Progenitor cell of endocrine pancreas (in vitro differentiated cells): ENCODE results near the gene GPR152. TPM values are rescaled to one million over a fixed set of nuclear protein-coding genes. Genes with fewer than 3 reads are reported as not detected.
"Not testable (repeated sequence)": the region's sequence is repeated elsewhere in the genome, so short reads cannot be mapped to it uniquely, and the experiment has no call there.

Experiments
- DNase-seq: peaks from one replicate; pipeline ENCODE4 v3.0.0; 2021; ENCODE audit warnings: low spot score; ENCODE audit not compliant: unreplicated experiment
- H3K27ac Mint-ChIP-seq: 2 replicates; pipeline ENCODE4 v1.8.0; 2021; ENCODE audit warnings: mild to moderate bottlenecking, moderate library complexity, mixed read lengths
- H3K27me3 Mint-ChIP-seq: 2 replicates; pipeline ENCODE4 v1.8.0; 2021; ENCODE audit warnings: mixed read lengths
- H3K36me3 Mint-ChIP-seq: 2 replicates; pipeline ENCODE4 v1.8.0; 2022; ENCODE audit warnings: mixed read lengths; ENCODE audit not compliant: insufficient read depth
- H3K4me1 Mint-ChIP-seq: 2 replicates; pipeline ENCODE4 v1.8.0; 2021; ENCODE audit warnings: low read depth, mixed read lengths
- H3K4me3 Mint-ChIP-seq: 2 replicates; pipeline ENCODE4 v1.8.0; 2021; ENCODE audit warnings: low read depth, mild to moderate bottlenecking, moderate library complexity, mixed read lengths
- H3K9me3 Mint-ChIP-seq: 2 replicates; pipeline ENCODE4 v1.8.0; 2021; ENCODE audit warnings: low read depth, mixed read lengths
- total RNA-seq: library from RNA; stranded (reverse); gene quantifications from 2 replicates; pipeline ENCODE4 v1.2.1, GENCODE V29; 2021
- TF ChIP-seq, protein P1 (sequence below): fragments of 200-600 bp; sonication (generic); IDR thresholded peaks from one replicate; pipeline ENCODE4 v1.5.0; 2021; ENCODE audit warnings: antibody characterized with exemption, mild to moderate bottlenecking; ENCODE audit not compliant: unreplicated experiment

The GPR152 gene
- total RNA-seq, 1 donor from 2014 or later, result not detected

DNA sequence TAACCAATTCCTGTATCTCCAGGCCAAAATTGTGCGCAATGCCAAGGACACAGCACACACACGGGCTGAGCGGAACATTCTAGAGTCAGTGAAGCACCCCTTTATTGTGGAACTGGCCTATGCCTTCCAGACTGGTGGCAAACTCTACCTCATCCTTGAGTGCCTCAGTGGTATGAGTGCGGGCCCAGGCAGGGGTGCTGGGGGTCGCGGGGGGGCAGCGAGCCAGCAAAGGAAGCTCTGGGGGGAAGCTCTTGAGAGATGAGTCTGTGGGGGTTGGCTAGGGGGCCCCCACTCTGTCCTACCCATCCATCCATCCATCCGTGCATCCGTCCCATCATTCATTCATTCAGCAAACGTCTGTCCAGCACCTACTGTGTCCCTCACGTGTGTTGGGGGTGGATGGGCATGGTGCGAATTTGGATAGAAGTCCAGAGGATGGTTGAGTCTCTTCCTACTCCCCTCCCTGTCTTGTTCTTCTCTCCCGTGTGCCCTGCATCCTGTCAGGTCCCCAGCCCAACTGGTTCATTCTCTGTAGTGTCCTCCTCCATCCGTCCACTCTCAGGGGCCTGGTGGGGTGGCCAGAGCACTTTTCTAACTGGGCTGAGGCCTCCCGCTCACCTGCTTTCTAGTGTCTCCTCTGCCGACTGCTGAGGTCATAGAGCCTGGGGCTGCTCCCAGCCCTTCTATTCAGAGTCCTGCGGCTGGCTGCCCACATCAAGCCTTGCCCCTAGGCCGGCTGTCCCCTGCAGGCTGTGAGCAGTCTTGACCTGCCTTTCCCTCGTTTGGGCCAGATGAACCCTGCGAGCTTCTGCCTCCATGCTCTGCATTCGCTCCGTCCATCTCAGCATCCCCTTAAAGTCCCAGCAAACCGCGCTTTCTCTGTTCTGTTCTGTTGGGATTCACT lies 20.9 kb downstream of the GPR152 start:
- peak overlapping the region; percentile 10 for H3K4me3 Mint-ChIP-seq
- no peaks in the 10 kb centered on the region for H3K9me3 Mint-ChIP-seq
- peaks cover 3% of the 10 kb centered on the region for H3K36me3 Mint-ChIP-seq
- TF ChIP-seq, protein P1, sequence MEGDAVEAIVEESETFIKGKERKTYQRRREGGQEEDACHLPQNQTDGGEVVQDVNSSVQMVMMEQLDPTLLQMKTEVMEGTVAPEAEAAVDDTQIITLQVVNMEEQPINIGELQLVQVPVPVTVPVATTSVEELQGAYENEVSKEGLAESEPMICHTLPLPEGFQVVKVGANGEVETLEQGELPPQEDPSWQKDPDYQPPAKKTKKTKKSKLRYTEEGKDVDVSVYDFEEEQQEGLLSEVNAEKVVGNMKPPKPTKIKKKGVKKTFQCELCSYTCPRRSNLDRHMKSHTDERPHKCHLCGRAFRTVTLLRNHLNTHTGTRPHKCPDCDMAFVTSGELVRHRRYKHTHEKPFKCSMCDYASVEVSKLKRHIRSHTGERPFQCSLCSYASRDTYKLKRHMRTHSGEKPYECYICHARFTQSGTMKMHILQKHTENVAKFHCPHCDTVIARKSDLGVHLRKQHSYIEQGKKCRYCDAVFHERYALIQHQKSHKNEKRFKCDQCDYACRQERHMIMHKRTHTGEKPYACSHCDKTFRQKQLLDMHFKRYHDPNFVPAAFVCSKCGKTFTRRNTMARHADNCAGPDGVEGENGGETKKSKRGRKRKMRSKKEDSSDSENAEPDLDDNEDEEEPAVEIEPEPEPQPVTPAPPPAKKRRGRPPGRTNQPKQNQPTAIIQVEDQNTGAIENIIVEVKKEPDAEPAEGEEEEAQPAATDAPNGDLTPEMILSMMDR, result no peak
- H3K27me3 Mint-ChIP-seq, result no peaks in the 10 kb centered on the region
- no peak overlapping the region for H3K27ac Mint-ChIP-seq
- peaks cover 4% of the 10 kb centered on the region for H3K4me1 Mint-ChIP-seq
- DNase-seq, result no peak

DNA sequence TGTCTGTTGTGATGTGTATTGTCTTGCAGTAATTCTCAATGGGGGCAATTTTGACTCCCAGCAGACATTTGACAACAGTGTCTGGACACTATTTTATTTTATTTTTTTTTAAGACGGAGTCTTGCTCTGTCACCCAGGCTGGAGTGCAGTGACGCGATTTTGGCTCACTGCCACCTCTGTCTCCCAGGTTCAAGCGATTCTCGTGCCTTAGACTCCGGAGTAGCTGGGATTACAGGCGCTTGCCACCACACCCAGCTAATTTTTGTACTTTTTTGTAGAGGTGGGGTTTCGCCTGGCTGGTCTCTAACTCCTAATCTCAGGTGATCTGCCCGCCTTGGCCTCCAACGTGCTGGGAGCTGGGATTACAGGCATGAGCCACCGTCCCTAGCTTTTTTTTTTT lies 22.8 kb downstream of the GPR152 start:
- Mint-ChIP-seq H3K36me3 (peaks cover 3% of the 10 kb centered on the region), H3K27ac (no peak overlapping the region), H3K27me3 (no peaks in the 10 kb centered on the region), H3K4me3 (peak overlapping the region; percentile 95), H3K9me3 (no peaks in the 10 kb centered on the region), H3K4me1 (peaks cover 4% of the 10 kb centered on the region)
- no peak for DNase-seq
- TF ChIP-seq, protein P1, result no peak

DNA sequence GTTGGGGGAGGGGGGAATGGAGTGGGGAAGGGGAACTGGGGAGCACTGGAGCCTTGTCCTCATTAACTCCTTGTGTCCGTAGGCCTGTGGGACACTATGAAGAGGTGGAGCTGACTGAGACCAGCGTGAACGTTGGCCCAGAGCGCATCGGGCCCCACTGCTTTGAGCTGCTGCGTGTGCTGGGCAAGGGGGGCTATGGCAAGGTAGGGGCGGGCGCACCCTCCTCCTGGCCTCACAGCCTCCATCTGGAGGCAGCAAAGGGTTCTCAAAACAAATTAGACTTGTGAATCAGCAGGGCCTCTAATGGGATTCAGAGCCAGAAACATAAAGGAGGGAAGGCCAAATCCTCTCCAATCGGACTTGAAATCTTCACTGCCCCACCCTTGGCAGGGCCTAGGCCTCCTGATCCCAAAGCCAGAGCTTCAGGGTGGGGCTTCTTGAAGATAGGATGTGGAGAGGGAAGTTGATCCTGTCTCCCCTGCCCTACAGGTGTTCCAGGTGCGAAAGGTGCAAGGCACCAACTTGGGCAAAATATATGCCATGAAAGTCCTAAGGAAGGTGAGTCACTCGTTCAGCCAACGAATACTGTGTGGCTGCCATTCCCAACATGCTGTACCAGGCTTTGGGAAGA lies 23.4 kb downstream of the GPR152 start:
- Mint-ChIP-seq H3K4me1 (peaks cover 4% of the 10 kb centered on the region), H3K27me3 (no peaks in the 10 kb centered on the region), H3K36me3 (peaks cover 3% of the 10 kb centered on the region), H3K9me3 (no peaks in the 10 kb centered on the region), H3K27ac (peak overlapping the region; percentile 97), H3K4me3 (peak overlapping the region; percentile 95)
- DNase-seq, result no peak
- TF ChIP-seq, protein P1, result no peak

DNA sequence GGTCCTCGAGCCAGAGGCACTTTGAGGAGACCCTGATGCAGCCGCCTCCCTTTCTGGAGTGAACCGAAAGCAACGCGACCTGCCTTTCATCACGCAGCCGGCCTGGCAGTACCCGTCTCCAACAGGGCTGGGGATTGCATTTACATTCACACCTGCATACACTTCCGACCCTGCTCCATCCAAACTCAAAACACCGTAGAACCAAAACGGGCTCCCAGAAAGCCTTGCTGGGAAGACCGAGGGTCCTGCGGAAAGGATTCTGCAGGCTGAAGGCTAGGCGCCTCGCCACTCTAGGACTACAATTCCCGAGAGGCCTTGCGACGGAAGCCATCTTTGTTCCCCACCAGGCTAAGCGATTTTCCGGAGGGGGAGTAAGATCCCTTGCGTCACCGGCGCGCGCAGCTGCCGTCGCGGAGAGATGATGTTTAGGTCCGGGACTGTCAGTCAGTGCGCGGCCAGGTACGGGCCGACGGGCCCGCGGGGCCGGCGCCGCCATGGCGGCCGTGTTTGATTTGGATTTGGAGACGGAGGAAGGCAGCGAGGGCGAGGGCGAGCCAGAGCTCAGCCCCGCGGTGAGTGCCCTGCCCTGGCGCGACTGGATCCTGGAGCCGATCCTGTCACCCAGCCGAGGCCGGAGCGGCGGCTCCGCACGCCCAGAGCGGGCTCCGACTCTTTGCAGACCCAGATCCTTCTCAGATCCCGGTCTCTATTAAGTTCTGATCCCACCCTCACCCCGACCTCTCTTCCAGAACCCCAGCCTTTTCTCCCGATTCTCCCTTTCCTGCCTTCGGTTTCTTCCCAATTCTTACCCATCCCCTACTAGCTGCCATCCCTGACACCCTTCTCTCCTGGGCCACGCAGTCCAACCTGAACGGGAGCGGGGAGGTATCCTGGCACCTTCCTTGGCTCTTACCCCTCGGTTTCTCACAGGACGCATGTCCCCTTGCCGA lies 24.2 kb downstream of the GPR152 start, which contains the start of gene RPS6KB2:
RPS6KB2 (plus strand) TSS at position 443 of the 950 bp plus-strand sequence; CDS start at position 495, 52 bp downstream.
- no peaks in the 10 kb centered on the region for H3K9me3 Mint-ChIP-seq
- H3K27me3 Mint-ChIP-seq, result no peaks in the 10 kb centered on the region
- TF ChIP-seq, protein P1, result no peak
- H3K27ac Mint-ChIP-seq, result peak within 1 kb of the TSS; percentile 97
- peaks cover 4% of the 10 kb centered on the region for H3K4me1 Mint-ChIP-seq
- peaks cover 3% of the 10 kb centered on the region for H3K36me3 Mint-ChIP-seq
- H3K4me3 Mint-ChIP-seq, result peak within 1 kb of the TSS; percentile 95
- peak; percentile 99 for DNase-seq

DNA sequence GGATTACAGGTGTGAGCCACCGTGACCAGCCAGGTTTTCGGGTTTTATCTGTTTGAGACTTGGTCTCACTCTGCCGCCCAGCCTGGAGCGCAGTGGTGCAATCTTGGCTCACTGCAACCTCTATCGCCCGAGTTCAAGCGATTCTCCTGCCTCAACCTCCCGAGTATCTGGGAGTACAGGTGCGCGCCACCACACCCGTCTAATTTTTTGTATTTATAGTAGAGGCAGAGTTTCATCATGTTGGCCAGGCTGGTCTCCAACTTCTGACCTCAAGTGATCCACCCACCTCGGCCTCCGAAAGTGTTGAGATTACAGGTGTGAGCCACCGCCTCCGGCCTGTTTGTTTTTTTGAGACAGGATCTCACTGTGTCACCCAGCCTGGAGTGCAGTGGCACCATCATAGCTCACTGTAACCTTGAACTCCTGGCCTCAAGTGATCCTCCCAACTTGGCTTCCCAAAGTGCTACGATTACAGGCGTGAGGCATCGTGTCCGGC lies 25.1 kb downstream of the GPR152 start:
- H3K36me3 Mint-ChIP-seq, DNase-seq, H3K4me1 Mint-ChIP-seq, H3K27me3 Mint-ChIP-seq, H3K9me3 Mint-ChIP-seq: not testable (repeated sequence)
- Mint-ChIP-seq H3K27ac (peak overlapping the region; percentile 97), H3K4me3 (peak overlapping the region; percentile 95)
